Measurements from ENCODE around the gene KRTAP10-1.
"Not testable (repeated sequence)": the region's sequence is repeated elsewhere in the genome, so short reads cannot be mapped to it uniquely, and the experiment has no call there.

The KRTAP10-1 gene

DNA sequence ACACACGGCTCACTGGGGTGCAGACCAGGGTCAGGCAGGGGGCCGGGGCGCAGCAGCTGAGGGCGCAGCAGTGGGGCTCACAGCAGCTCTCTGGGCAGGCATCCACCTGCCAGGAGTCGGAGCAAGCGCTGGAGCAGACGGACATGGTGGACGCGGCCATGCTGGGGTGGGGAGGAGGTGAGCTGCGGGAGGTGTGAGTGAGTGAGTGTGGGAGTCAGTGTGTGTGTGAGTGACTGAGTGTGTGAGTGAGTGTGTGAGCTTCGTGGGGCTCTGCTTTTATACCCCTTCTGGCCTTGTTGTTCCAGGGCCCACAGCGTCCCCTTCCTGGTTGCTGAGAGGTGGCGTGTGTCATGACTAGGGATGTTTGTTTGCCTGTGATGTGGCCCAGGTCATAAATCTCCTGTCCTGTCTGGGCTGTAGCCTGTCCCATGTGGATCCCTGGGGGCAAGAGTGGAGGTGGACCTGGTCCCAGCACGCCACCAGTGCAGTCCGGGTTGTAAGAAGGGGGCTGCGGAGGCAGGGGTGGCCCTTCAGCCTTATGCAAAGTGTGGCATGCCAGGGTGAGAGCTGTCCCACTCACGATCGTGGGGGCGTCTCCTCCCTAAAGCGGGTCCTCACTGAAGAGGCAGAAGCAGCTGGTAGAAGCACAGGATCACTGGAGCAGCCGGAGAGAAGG, at the start of gene KRTAP10-1:
Gene KRTAP10-1 (minus strand): TSS at position 205 of the 676 bp plus-strand sequence. CDS start 45 bp downstream, at position 160.
- DNase-seq (ENCODE audit: low spot score): no peak

DNA sequence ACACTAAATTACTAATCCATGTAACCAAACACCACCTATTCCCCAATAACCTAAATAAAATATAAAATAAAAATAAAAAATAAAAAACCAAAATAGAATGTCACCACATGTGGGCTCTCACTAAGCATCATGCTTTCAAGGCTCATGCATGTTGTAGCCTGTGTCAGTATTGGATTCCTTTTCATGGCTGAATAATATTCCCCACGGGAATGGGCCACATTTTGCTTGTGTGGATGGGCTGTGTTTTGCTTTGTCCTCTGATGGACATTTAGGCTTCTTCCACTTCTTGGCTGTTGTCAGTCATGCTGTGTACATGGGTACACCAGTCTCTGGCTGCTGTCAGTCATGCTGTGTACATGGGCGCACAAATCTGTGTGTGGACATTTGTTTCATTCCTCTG, 49.1 kb upstream of the KRTAP10-1 start:
- DNase-seq (ENCODE audit: low spot score): no peak

- no peak for DNase-seq (ENCODE audit: low spot score)
Observed at GRCh38 chr21:44585892-44586291, 45.9 kb upstream of the KRTAP10-1 start.

- DNase-seq (ENCODE audit: low spot score): no peak
Observed at GRCh38 chr21:44583800-44584147, 43.8 kb upstream of the KRTAP10-1 start.

GRCh38 chr21:44583089-44583799, 43.2 kb upstream of the KRTAP10-1 start:
- no peak for DNase-seq (ENCODE audit: low spot score)

GRCh38 chr21:44582055-44582454, 42.1 kb upstream of the KRTAP10-1 start:
- no peak for DNase-seq (ENCODE audit: low spot score)

DNA sequence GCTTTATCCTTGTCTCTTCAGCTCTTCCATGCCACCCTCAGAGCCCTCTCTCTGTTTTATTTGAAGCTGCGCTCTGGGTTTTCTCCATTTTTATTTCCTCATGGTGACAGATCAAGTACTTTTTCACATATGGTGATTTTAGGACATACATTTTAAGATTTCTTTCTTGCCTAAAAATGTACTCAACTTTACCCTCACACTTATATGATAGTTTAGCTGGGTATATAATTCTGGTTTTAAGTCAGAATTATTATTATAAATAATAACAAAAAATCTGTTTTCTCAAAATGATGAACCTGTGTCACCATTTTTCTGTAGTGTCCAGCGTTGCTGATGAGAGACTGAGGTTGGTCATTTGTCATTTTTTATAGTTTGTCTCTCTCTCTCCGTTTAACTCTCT, 41.2 kb upstream of the KRTAP10-1 start:
- DNase-seq (ENCODE audit: low spot score): no peak

DNA sequence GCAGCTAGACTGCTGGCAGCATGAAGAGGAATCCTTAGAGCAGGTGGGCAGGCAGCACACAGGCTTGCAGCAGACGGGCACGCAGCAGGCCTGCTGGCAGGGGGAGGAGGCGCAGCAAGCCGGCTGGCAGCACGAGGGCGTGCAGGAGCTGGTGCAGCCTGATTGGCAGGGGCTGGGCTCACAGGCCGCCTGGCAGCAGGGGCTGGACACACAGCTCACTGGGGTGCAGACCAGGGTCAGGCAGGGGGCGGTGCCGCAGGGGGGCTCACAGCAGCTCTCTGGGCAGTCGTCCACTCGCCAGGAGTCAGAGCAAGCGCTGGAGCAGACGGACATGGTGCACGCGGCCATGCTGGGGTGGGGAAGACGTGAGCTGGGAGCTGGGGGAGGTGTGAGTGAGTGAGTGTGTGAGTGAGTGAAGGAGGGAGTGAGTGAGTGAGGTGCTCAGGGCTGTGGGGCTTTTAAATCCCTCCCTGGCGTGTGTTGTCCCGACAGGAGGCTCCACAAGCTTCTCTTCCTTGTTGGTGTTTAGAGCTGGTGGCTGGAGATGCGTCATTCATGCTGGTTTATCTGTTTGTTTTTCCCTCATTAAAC, 40.3 kb upstream of the KRTAP10-1 start, which contains the start of gene KRTAP10-5:
Gene KRTAP10-5 (minus strand): TSS at position 374 of the 591 bp plus-strand sequence. CDS start 26 bp downstream, at position 348.
- DNase-seq (ENCODE audit: low spot score): not testable (repeated sequence)

DNA sequence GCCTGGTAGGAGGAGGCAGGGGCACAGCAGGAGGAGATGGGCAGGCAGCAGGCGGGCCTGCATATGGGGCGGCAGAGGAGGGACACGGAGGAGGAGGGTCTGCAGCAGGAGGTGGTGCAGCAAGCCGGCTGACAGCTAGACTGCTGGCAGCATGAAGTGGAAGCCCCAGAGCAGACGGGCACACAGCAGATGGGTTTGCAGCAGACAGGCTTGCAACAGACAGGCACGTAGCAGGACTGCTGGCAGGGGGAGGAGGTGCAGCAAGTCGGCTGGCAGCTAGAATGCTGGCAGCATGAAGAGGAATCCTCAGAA, 39.8 kb upstream of the KRTAP10-1 start:
- no peak for DNase-seq (ENCODE audit: low spot score)

DNA sequence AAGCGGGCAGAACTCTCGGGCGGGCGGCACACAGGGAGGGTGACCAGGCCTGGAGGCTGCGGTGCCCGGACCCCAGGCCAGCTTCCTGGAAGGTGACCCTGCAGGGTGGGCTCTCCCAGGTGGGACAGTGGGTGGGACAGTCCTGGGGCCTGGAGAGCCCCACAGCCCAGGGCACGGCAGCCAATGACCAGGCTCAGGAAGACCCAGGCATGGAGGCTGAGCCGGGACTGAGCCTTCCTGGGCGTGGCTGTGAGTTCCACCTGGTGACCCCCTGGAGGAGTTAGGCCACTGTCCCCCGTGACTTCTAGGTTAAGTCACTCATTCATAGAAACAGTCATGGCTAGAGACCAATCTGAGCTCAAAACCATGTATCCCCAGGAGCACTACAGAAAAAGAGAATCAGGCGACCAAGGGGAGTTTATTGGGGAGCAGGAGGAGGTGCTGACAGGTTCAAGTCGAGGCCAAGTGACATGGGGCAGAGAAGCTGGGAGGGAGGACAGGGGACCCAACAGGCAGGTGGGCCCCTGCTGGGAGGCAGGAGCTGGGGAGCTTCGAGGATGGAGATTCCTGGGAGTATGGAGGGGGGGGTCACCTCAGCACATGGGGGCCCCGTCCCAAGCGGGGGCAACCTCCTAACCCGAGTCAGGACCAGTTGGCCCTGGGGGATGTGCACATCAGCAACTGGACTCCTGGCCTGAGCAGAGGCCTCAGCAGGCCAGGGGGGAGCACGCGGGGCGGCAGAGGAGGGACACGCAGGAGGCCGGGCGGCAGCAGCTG, 39.2 kb upstream of the KRTAP10-1 start:
- no peak for DNase-seq (ENCODE audit: low spot score)

GRCh38 chr21:44578371-44579055, 38.5 kb upstream of the KRTAP10-1 start:
- DNase-seq (ENCODE audit: low spot score): no peak

GRCh38 chr21:44576025-44576420, 36.0 kb upstream of the KRTAP10-1 start:
- no peak for DNase-seq (ENCODE audit: low spot score)

- DNase-seq (ENCODE audit: low spot score): no peak
Observed at GRCh38 chr21:44575307-44576024, 35.5 kb upstream of the KRTAP10-1 start.

GRCh38 chr21:44574457-44575306, 34.7 kb upstream of the KRTAP10-1 start:
- no peak for DNase-seq (ENCODE audit: low spot score)

DNA sequence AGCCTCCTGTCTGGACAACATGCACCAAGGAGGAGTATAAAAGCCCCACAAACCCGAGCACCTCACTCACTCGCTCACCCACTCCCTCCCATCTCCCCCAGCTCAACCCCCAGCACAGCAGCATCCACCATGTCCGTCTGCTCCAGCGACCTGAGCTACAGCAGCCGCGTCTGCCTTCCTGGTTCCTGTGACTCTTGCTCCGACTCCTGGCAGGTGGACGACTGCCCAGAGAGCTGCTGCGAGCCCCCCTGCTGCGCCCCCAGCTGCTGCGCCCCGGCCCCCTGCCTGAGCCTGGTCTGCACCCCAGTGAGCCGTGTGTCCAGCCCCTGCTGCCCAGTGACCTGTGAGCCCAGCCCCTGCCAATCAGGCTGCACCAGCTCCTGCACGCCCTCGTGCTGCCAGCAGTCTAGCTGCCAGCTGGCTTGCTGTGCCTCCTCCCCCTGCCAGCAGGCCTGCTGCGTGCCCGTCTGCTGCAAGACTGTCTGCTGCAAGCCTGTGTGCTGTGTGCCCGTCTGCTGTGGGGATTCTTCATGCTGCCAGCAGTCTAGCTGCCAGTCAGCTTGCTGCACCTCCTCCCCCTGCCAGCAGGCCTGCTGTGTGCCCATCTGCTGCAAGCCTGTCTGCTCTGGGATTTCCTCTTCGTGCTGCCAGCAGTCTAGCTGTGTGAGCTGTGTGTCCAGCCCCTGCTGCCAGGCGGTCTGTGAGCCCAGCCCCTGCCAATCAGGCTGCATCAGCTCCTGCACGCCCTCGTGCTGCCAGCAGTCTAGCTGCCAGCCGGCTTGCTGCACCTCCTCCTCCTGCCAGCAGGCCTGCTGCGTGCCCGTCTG, 33.8 kb upstream of the KRTAP10-1 start, which contains the start of gene KRTAP10-4:
Gene KRTAP10-4 (plus strand): TSS at position 100 of the 827 bp plus-strand sequence. CDS start 30 bp downstream, at position 130.
- DNase-seq (ENCODE audit: low spot score): not testable (repeated sequence)

DNA sequence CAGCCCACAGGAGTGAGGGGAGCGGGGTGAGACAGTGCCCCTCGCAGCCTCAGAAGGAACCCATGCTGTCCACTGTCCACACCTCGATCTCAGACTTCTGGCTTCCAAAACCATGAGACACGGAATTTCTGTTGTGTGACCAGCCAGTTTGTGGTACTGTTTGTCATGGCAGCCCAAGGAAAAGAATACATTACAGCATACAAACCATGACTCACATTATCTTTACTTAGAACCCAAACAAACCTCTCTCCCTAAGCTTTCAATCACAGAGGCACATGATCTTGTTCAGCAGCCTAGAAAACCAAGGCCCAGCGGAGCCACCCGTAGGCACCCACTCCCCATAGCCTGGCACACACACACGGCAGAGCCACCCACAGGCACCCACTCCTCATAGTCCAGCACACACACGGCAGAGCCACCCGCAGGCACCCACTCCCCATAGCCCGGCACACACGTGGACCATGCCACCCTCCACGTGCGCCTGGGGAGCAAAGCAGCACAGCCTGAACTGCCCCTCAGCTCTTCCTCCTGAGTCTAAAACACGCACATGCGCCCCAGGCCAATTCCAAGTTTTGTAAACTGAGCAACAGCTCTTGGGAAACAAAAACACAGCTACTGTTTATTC, 33.1 kb upstream of the KRTAP10-1 start:
- no peak for DNase-seq (ENCODE audit: low spot score)

GRCh38 chr21:44571844-44572782, 32.1 kb upstream of the KRTAP10-1 start:
- DNase-seq (ENCODE audit: low spot score): no peak

DNA sequence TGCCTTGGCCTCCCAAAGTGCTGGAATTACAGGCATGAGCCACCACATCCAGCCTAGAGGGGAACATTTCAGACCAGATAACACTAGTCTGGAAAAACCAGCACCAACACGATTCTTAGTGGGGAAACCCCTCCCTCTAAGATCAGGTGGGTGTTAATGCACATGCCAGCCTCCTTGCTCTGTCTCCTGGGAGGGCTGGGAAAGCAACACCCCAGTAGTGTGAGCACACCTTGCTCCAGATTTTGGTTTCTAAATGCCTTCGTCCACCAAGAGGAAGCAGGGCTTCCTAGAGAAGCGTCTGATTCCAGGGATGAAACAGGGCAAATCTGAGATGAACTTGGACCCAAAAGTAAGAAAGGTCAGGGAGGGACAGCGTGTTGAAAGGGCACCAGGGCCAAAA, 31.3 kb upstream of the KRTAP10-1 start:
- DNase-seq (ENCODE audit: low spot score): no peak
